ENCODE results near the gene BAK1. TPM values are rescaled to one million over a fixed set of nuclear protein-coding genes. Genes with fewer than 3 reads are reported as not detected.
"Not testable (repeated sequence)": the region's sequence is repeated elsewhere in the genome, so short reads cannot be mapped to it uniquely, and the experiment has no call there.

BAK1 gene
- total RNA-seq, 1 donor from 2014 or later, result 54.8 TPM

DNA sequence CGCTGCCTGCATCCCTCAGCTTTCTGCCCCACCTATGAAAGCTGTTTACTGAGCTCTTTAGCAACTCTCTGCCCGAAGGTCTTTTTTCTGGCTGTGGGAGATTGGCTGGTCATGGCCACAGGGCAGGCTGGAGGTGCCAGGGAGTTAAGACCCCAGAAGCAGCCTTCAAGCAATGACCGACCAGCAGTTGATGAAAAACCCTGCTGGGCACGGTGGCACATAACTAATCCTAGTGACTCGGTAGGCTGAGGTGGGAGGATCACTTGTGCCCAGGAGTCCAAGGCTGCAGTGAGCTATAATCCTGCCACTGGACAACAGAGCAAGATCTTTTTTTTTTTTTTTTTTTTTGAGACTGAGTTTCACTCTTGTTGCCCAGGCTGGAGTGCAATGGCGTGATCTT is 20.7 kb upstream of the BAK1 start:
- H3K4me3 Mint-ChIP-seq (ENCODE audit: unreplicated experiment), result no peak overlapping the region
- Histone ChIP-seq H4K20me1 (ENCODE audit: insufficient read depth, low read length) (no peaks in the 10 kb centered on the region), H3K9ac (ENCODE audit: low read length) (no peak overlapping the region), H3K79me2 (ENCODE audit: insufficient read depth, low read length) (no peaks in the 10 kb centered on the region), H3K4me2 (ENCODE audit: low read length) (no peak overlapping the region), H3K27ac (ENCODE audit: low read depth, low read length) (no peak overlapping the region), H3K36me3 (ENCODE audit: insufficient read depth, low read length) (no peaks in the 10 kb centered on the region), H3K4me3 (ENCODE audit: insufficient read depth, low read depth, low read length) (no peak overlapping the region), H3K27me3 (ENCODE audit: insufficient read depth, low read length) (no peaks in the 10 kb centered on the region), H2AFZ (ENCODE audit: low read depth, low read length) (no peak overlapping the region), H3K4me1 (ENCODE audit: insufficient read depth, low read length) (no peaks in the 10 kb centered on the region), H3K9me3 (ENCODE audit: insufficient read depth, low read depth, low read length) (no peaks in the 10 kb centered on the region)
- no peak for FAIRE-seq
- no peaks in the 10 kb centered on the region for H3K27me3 Mint-ChIP-seq (ENCODE audit: low read depth, unreplicated experiment)
- peaks cover 10% of the 10 kb centered on the region for H3K4me1 Mint-ChIP-seq (ENCODE audit: low read depth, unreplicated experiment)
- H3K9me3 Mint-ChIP-seq (ENCODE audit: unreplicated experiment), result peaks cover 10% of the 10 kb centered on the region
- H3K36me3 Mint-ChIP-seq (ENCODE audit: low read depth, unreplicated experiment), result no peaks in the 10 kb centered on the region
- H3K27ac Mint-ChIP-seq (ENCODE audit: unreplicated experiment), result no peak overlapping the region
- TF ChIP-seq, protein P1, sequence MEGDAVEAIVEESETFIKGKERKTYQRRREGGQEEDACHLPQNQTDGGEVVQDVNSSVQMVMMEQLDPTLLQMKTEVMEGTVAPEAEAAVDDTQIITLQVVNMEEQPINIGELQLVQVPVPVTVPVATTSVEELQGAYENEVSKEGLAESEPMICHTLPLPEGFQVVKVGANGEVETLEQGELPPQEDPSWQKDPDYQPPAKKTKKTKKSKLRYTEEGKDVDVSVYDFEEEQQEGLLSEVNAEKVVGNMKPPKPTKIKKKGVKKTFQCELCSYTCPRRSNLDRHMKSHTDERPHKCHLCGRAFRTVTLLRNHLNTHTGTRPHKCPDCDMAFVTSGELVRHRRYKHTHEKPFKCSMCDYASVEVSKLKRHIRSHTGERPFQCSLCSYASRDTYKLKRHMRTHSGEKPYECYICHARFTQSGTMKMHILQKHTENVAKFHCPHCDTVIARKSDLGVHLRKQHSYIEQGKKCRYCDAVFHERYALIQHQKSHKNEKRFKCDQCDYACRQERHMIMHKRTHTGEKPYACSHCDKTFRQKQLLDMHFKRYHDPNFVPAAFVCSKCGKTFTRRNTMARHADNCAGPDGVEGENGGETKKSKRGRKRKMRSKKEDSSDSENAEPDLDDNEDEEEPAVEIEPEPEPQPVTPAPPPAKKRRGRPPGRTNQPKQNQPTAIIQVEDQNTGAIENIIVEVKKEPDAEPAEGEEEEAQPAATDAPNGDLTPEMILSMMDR (IDR thresholded peaks at IDR 0.05; ENCODE audit: insufficient read depth, low read depth, low read length), result no peak
- TF ChIP-seq EZH2 (IDR thresholded peaks at IDR 0.05; ENCODE audit: insufficient read depth, low read length), result no peak
- DNase-seq (ENCODE audit: low read depth), result no peak

DNA sequence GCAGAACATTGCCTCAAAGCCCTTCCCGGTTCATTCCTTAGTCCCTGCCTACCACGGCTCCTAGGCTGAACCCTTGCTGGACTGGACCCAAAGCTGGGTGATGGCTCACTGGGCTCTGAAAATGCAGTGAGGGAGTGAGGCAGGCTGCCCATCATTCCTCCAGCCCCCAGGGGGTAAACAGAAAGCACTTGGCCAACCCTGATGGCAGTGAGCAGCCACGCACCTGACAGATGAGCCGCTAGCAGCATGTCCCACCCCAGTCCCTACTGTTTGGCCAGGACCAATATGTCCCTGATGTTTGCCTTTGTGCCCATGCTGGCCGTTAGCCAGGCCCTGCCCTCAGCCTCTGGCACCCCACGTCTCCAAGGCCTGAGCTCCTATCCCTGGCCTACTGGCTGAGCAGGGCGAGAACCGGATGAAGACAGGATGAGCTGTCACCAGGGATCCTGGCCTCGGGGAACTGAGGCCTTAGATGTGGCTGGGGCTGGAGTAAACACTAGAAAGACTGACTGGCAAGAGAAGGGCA is 19.4 kb upstream of the BAK1 start:
- Histone ChIP-seq H3K27me3 (ENCODE audit: insufficient read depth, low read length) (no peaks in the 10 kb centered on the region), H3K79me2 (ENCODE audit: insufficient read depth, low read length) (no peaks in the 10 kb centered on the region), H3K9me3 (ENCODE audit: insufficient read depth, low read depth, low read length) (no peaks in the 10 kb centered on the region), H3K36me3 (ENCODE audit: insufficient read depth, low read length) (no peaks in the 10 kb centered on the region), H3K9ac (ENCODE audit: low read length) (no peak overlapping the region), H2AFZ (ENCODE audit: low read depth, low read length) (peak overlapping the region; percentile 39), H4K20me1 (ENCODE audit: insufficient read depth, low read length) (no peaks in the 10 kb centered on the region), H3K4me2 (ENCODE audit: low read length) (no peak overlapping the region), H3K4me3 (ENCODE audit: insufficient read depth, low read depth, low read length) (no peak overlapping the region), H3K4me1 (ENCODE audit: insufficient read depth, low read length) (no peaks in the 10 kb centered on the region), H3K27ac (ENCODE audit: low read depth, low read length) (no peak overlapping the region)
- FAIRE-seq (no peak), DNase-seq (ENCODE audit: low read depth) (no peak)
- no peak for TF ChIP-seq EZH2 (IDR thresholded peaks at IDR 0.05; ENCODE audit: insufficient read depth, low read length)
- TF ChIP-seq, protein P1 (IDR thresholded peaks at IDR 0.05; ENCODE audit: insufficient read depth, low read depth, low read length), result no peak
- Mint-ChIP-seq H3K27me3 (ENCODE audit: low read depth, unreplicated experiment) (no peaks in the 10 kb centered on the region), H3K27ac (ENCODE audit: unreplicated experiment) (no peak overlapping the region), H3K9me3 (ENCODE audit: unreplicated experiment) (peaks cover 5% of the 10 kb centered on the region), H3K36me3 (ENCODE audit: low read depth, unreplicated experiment) (no peaks in the 10 kb centered on the region), H3K4me3 (ENCODE audit: unreplicated experiment) (no peak overlapping the region), H3K4me1 (ENCODE audit: low read depth, unreplicated experiment) (peaks cover 8% of the 10 kb centered on the region)

DNA sequence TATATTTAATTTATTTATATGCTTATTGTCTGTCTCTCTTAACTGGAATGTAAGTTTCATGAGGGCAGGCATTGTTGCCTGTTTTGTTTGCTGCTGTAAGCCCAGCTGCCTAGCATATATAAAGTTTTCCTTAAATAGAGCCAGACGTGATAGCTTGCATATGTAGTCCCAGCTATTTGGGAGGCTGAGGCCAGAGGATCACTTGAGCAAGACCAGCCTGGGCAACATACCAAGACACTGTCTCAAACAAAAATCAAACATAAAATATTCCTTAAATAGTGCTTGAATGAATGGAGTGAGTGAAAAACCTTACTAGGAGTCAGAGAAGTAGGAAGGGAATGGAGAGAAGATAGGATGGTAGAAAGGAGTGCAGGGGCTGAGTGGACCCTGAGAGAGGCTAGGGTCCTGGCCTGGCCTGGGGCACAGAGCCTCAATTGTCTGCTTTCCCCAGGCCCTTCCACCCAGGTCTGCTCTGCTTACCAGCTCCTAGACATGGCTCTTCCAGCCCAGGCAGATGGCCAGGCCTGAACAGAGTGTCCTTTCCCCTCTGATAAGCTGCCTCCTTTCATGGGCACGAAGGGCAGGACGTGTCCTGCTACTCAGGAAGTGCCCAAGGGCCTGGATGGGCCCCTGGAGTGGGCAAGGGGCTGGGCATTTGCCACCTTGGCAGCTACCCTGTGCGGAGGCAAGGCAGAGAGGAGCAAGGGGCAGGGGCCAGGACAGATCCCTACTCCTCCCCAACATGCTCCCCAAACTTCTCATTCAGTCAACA is 17.7 kb upstream of the BAK1 start:
- H3K36me3 ChIP-seq (ENCODE audit: insufficient read depth, low read length), result no peaks in the 10 kb centered on the region
- no peak overlapping the region for H3K9ac ChIP-seq (ENCODE audit: low read length)
- H3K4me1 ChIP-seq (ENCODE audit: insufficient read depth, low read length), result peaks cover 7% of the 10 kb centered on the region
- H3K4me1 Mint-ChIP-seq (ENCODE audit: low read depth, unreplicated experiment), result peaks cover 8% of the 10 kb centered on the region
- H3K4me2 ChIP-seq (ENCODE audit: low read length), result no peak overlapping the region
- H3K4me3 ChIP-seq (ENCODE audit: insufficient read depth, low read depth, low read length), result no peak overlapping the region
- H4K20me1 ChIP-seq (ENCODE audit: insufficient read depth, low read length), result no peaks in the 10 kb centered on the region
- no peaks in the 10 kb centered on the region for H3K27me3 ChIP-seq (ENCODE audit: insufficient read depth, low read length)
- no peak overlapping the region for H3K4me3 Mint-ChIP-seq (ENCODE audit: unreplicated experiment)
- H3K36me3 Mint-ChIP-seq (ENCODE audit: low read depth, unreplicated experiment), result no peaks in the 10 kb centered on the region
- FAIRE-seq (no peak), DNase-seq (ENCODE audit: low read depth) (no peak)
- no peak for TF ChIP-seq EZH2 (IDR thresholded peaks at IDR 0.05; ENCODE audit: insufficient read depth, low read length)
- TF ChIP-seq, protein P1 (IDR thresholded peaks at IDR 0.05; ENCODE audit: insufficient read depth, low read depth, low read length), result no peak
- no peaks in the 10 kb centered on the region for H3K27me3 Mint-ChIP-seq (ENCODE audit: low read depth, unreplicated experiment)
- no peak overlapping the region for H3K27ac ChIP-seq (ENCODE audit: low read depth, low read length)
- H3K79me2 ChIP-seq (ENCODE audit: insufficient read depth, low read length), result no peaks in the 10 kb centered on the region
- no peaks in the 10 kb centered on the region for H3K9me3 ChIP-seq (ENCODE audit: insufficient read depth, low read depth, low read length)
- peaks cover 3% of the 10 kb centered on the region for H3K9me3 Mint-ChIP-seq (ENCODE audit: unreplicated experiment)
- no peak overlapping the region for H2AFZ ChIP-seq (ENCODE audit: low read depth, low read length)
- H3K27ac Mint-ChIP-seq (ENCODE audit: unreplicated experiment), result no peak overlapping the region

DNA sequence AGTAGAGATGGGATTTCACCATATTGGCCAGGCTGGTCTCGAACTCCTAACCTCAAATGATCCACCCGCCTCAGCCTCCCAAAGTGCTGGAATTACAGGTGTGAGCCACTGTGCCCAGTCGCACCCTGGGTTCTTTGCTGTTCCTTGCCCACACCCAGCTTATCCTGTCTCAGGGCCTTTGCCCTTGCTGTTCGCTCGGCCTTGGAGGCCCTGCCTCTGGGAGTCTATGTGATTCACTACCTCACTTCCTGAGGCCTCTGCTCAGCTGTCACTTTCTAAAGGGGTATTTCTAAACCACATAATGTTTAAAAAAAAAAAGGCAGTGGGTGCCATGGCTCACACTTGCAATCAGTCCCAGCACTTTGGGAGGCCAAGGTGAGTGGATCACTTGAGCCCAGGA is 16.8 kb upstream of the BAK1 start:
- not testable (repeated sequence) for H4K20me1 ChIP-seq (ENCODE audit: insufficient read depth, low read length); H3K4me2 ChIP-seq (ENCODE audit: low read length); H3K27me3 Mint-ChIP-seq (ENCODE audit: low read depth, unreplicated experiment); H3K27me3 ChIP-seq (ENCODE audit: insufficient read depth, low read length); H3K9ac ChIP-seq (ENCODE audit: low read length); H2AFZ ChIP-seq (ENCODE audit: low read depth, low read length); H3K27ac Mint-ChIP-seq (ENCODE audit: unreplicated experiment); H3K36me3 ChIP-seq (ENCODE audit: insufficient read depth, low read length); H3K27ac ChIP-seq (ENCODE audit: low read depth, low read length); H3K9me3 ChIP-seq (ENCODE audit: insufficient read depth, low read depth, low read length); H3K9me3 Mint-ChIP-seq (ENCODE audit: unreplicated experiment); H3K4me3 ChIP-seq (ENCODE audit: insufficient read depth, low read depth, low read length); FAIRE-seq; H3K36me3 Mint-ChIP-seq (ENCODE audit: low read depth, unreplicated experiment); H3K4me1 Mint-ChIP-seq (ENCODE audit: low read depth, unreplicated experiment); H3K79me2 ChIP-seq (ENCODE audit: insufficient read depth, low read length); DNase-seq (ENCODE audit: low read depth); H3K4me3 Mint-ChIP-seq (ENCODE audit: unreplicated experiment); H3K4me1 ChIP-seq (ENCODE audit: insufficient read depth, low read length)
